Measurements from ENCODE around the gene USP9X.
A peak's percentile ranks its signal among the peaks of the same experiment; 100 is the strongest.

Gene USP9X

DNA sequence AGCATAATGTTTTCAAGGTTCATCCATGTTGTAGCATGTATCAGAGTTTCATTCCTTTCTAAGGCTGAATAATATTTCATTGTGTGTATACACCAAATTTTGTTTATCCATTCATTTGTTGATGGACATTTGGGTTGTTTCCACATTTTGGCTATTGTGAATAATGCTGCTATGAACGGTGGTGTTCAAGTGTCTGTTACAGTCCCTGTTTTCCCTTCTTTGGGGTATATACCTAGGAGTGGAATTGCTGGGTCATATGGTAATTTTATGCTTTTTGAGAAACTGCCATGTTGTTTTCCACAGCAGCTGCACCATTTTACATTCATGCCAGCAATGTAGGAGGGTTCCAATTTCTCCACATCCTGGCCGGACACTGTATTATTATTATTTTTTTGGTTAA, 3.4 kb upstream of the USP9X start:
- Histone ChIP-seq H3K27me3 (ENCODE audit: low read depth, low read length) (no peaks in the 10 kb centered on the region), H3K36me3 (replicated peaks; ENCODE audit: low read depth, low read length) (peaks cover 4% of the 10 kb centered on the region), H3K27ac (ENCODE audit: low read length) (no peak overlapping the region), H3K9ac (ENCODE audit: low read length) (no peak overlapping the region), H2AFZ (ENCODE audit: low read depth, low read length) (no peak overlapping the region), H3K79me2 (ENCODE audit: low read length) (peaks cover 16% of the 10 kb centered on the region), H4K20me1 (ENCODE audit: insufficient read depth, low read length) (peaks cover 4% of the 10 kb centered on the region), H3K4me3 (ENCODE audit: low read length) (no peak overlapping the region), H3K4me2 (ENCODE audit: low read length) (no peak overlapping the region), H3K9me3 (ENCODE audit: insufficient read depth, low read length) (no peaks in the 10 kb centered on the region), H3K4me1 (ENCODE audit: low read length) (peaks cover 23% of the 10 kb centered on the region)
- TF ChIP-seq EZH2phosphoT487 (IDR thresholded peaks at IDR 0.05; ENCODE audit: low read depth): no peak
- TF ChIP-seq, protein P1, sequence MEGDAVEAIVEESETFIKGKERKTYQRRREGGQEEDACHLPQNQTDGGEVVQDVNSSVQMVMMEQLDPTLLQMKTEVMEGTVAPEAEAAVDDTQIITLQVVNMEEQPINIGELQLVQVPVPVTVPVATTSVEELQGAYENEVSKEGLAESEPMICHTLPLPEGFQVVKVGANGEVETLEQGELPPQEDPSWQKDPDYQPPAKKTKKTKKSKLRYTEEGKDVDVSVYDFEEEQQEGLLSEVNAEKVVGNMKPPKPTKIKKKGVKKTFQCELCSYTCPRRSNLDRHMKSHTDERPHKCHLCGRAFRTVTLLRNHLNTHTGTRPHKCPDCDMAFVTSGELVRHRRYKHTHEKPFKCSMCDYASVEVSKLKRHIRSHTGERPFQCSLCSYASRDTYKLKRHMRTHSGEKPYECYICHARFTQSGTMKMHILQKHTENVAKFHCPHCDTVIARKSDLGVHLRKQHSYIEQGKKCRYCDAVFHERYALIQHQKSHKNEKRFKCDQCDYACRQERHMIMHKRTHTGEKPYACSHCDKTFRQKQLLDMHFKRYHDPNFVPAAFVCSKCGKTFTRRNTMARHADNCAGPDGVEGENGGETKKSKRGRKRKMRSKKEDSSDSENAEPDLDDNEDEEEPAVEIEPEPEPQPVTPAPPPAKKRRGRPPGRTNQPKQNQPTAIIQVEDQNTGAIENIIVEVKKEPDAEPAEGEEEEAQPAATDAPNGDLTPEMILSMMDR (IDR thresholded peaks at IDR 0.05; ENCODE audit: low read depth, low read length): no peak

DNA sequence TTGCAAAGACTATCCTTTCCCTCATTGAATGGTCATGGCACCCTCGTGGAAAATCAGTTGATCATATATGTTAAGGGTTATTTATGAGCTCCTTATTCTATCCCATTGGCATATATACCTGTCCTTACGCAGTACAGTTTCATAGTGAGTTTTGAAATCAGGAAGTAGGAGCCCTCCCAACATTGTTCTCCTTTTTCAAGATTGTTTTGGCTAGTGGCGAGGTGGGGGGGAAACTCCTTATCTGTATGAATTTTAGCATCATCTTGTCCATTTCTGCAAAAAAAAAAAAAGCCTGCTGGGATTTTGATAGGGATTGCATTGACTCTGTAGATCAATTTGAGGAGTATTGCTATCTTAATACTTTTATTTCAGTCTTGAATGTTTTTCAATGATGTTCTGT, 2.5 kb upstream of the USP9X start:
- Histone ChIP-seq H4K20me1 (ENCODE audit: insufficient read depth, low read length) (peaks cover 13% of the 10 kb centered on the region), H2AFZ (ENCODE audit: low read depth, low read length) (no peak overlapping the region), H3K4me2 (ENCODE audit: low read length) (peak overlapping the region; percentile 80), H3K4me1 (ENCODE audit: low read length) (peaks cover 23% of the 10 kb centered on the region), H3K9me3 (ENCODE audit: insufficient read depth, low read length) (no peaks in the 10 kb centered on the region), H3K36me3 (replicated peaks; ENCODE audit: low read depth, low read length) (peaks cover 10% of the 10 kb centered on the region), H3K9ac (ENCODE audit: low read length) (peak overlapping the region; percentile 85), H3K79me2 (ENCODE audit: low read length) (peaks cover 26% of the 10 kb centered on the region), H3K4me3 (ENCODE audit: low read length) (peak overlapping the region; percentile 88; the same call in 1 of the 2 replicates), H3K27me3 (ENCODE audit: low read depth, low read length) (no peaks in the 10 kb centered on the region), H3K27ac (ENCODE audit: low read length) (no peak overlapping the region)
- TF ChIP-seq, protein P1 (IDR thresholded peaks at IDR 0.05; ENCODE audit: low read depth, low read length): no peak
- no peak for TF ChIP-seq EZH2phosphoT487 (IDR thresholded peaks at IDR 0.05; ENCODE audit: low read depth)

DNA sequence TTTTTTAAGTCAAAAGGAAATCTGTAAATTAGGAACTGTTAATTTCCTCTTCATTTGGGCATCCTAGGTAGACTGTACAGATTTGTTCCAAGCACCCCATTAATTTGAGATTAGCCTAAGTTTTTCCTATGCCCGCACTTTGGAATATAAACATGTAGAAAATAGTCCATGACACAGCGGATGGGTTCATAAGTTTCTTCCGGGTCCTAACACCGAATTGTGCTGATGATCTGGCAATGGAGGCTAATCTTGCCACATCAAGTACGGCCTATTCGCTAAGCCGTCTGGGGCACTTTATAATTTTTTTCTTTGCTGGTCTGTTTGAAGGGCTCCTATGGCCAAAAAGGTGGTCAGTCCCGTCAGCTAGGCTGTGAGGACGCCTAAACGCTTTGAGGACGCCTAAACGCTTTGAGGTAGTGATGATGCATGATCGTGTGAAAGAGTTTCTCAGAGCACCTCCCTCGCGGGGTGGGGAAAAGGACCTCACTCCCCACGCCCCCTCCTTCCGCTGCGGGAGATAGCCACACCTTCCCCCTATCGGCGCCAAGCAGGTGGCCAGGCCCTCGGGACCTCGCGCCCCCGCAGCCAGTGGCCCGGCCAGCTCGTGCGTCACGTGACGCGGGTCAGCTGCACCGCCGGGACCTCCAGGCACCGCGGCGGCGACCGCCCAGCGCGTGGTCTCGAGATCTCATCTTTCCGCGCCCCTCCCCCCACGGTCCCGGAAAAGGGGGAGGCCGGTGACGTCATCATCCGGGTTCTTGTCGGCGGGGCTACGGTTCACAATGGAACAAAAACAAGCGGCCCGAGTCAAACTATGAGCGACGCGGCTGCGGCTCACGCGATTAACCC, 977 bp upstream of the USP9X start:
- peaks cover 28% of the 10 kb centered on the region for H4K20me1 ChIP-seq (ENCODE audit: insufficient read depth, low read length)
- H3K27me3 ChIP-seq (ENCODE audit: low read depth, low read length): no peaks in the 10 kb centered on the region
- peak overlapping the region; percentile 80 for H3K4me2 ChIP-seq (ENCODE audit: low read length)
- H2AFZ ChIP-seq (ENCODE audit: low read depth, low read length): peak overlapping the region; percentile 75
- H3K79me2 ChIP-seq (ENCODE audit: low read length): peaks cover 41% of the 10 kb centered on the region
- no peak for TF ChIP-seq EZH2phosphoT487 (IDR thresholded peaks at IDR 0.05; ENCODE audit: low read depth)
- TF ChIP-seq, protein P1 (IDR thresholded peaks at IDR 0.05; ENCODE audit: low read depth, low read length): no peak
- H3K9ac ChIP-seq (ENCODE audit: low read length): peak overlapping the region; percentile 100
- H3K4me3 ChIP-seq (ENCODE audit: low read length): peak overlapping the region; percentile 88
- H3K4me1 ChIP-seq (ENCODE audit: low read length): peaks cover 36% of the 10 kb centered on the region
- H3K9me3 ChIP-seq (ENCODE audit: insufficient read depth, low read length): no peaks in the 10 kb centered on the region
- peak overlapping the region; percentile 98 for H3K27ac ChIP-seq (ENCODE audit: low read length)
- H3K36me3 ChIP-seq (replicated peaks; ENCODE audit: low read depth, low read length): peaks cover 21% of the 10 kb centered on the region

DNA sequence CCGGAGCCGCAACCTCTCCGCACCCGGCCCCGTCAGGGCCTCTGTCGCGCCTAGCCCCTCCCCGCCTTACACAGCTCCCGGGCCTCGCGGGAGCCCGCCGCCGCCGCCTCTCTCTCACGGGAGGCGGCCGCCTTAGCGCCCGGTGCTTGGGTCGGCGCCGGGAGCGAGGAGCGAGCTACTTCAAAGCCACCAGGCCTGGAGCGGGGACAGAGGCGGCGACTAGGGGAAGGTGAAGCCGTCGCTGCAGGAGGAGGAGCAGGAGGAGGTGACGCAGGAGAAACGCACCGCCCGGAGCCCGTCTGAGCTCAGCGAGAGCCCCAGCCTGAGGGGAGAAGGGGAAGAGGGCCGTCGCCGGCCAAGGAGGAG, 250 bp downstream of the USP9X start:
- Histone ChIP-seq H3K4me1 (ENCODE audit: low read length) (peaks cover 48% of the 10 kb centered on the region), H2AFZ (ENCODE audit: low read depth, low read length) (no peak overlapping the region), H3K9me3 (ENCODE audit: insufficient read depth, low read length) (no peaks in the 10 kb centered on the region), H3K4me2 (ENCODE audit: low read length) (peak overlapping the region; percentile 87), H3K27me3 (ENCODE audit: low read depth, low read length) (no peaks in the 10 kb centered on the region), H3K27ac (ENCODE audit: low read length) (peak overlapping the region; percentile 98), H3K4me3 (ENCODE audit: low read length) (peak overlapping the region; percentile 88), H4K20me1 (ENCODE audit: insufficient read depth, low read length) (peaks cover 40% of the 10 kb centered on the region), H3K9ac (ENCODE audit: low read length) (peak overlapping the region; percentile 100), H3K36me3 (replicated peaks; ENCODE audit: low read depth, low read length) (peaks cover 21% of the 10 kb centered on the region), H3K79me2 (ENCODE audit: low read length) (peaks cover 53% of the 10 kb centered on the region)
- TF ChIP-seq, protein P1 (IDR thresholded peaks at IDR 0.05; ENCODE audit: low read depth, low read length): no peak
- no peak for TF ChIP-seq EZH2phosphoT487 (IDR thresholded peaks at IDR 0.05; ENCODE audit: low read depth)
